B cell (primary cell): ENCODE data around the gene S100A10. TPM values are rescaled to one million over a fixed set of nuclear protein-coding genes. Genes with fewer than 3 reads are reported as not detected.

Experiments used
- ATAC-seq: fragments of 200-7000 bp; cut with Tn5 transposase; one replicate; pipeline ENCODE4 v1.10.0; 2021; ENCODE audit warnings: low read depth, mild to moderate bottlenecking, moderate number of reproducible peaks, moderate library complexity
- CTCF ChIA-PET: fragments of 350-600 bp; sonication (Branson Sonifier 250); formaldehyde crosslinking; loops from one replicate; lab custom pipeline; 2021; ENCODE audit warnings: antibody characterized with exemption, inconsistent platforms; lab: Charles Lee
- POLR2A ChIA-PET: fragments of 350-600 bp; sonication (Branson Sonifier 250); formaldehyde crosslinking; loops from one replicate; lab custom pipeline; 2021; ENCODE audit warnings: antibody characterized with exemption; lab: Charles Lee
- DNase-seq: peaks from one replicate; pipeline ENCODE4 v3.0.0; 2013
- H2AFZ ChIP-seq: 2 replicates; pipeline ENCODE4 v1.6.1; 2012; ENCODE audit warnings: mild to moderate bottlenecking, low read depth, low read length; ENCODE audit not compliant: insufficient read depth, poor library complexity, severe bottlenecking
- H3K27ac ChIP-seq, 2 donors: 1 replicate in 1 of 2; 2 replicates in 1 of 2; pipeline ENCODE4 v1.5.1; 2012 to 2013; ENCODE audit warnings: low read length in 2 of 2, mild to moderate bottlenecking in 2 of 2, moderate library complexity in 1 of 2
- H3K27me3 ChIP-seq, 4 experiments: fragments of 200-600 bp in 1 of 4; sonication (generic) in 1 of 4; replicated peaks in 1 of 4; 1 replicate in 2 of 4; 2 replicates in 2 of 4; pipeline versions ENCODE4 v1.6.1 to v1.7.0; 2013 to 2016; ENCODE audit warnings: low read length in 3 of 4, mild to moderate bottlenecking in 2 of 4, mixed read lengths in 1 of 4, moderate library complexity in 1 of 4; ENCODE audit not compliant: insufficient read depth in 4 of 4, control insufficient read depth in 3 of 4; ENCODE audit errors: control extremely low read depth in 1 of 4
- H3K36me3 ChIP-seq, 2 experiments: replicated peaks in 1 of 2; 1 replicate in 1 of 2; 2 replicates in 1 of 2; pipeline versions ENCODE4 v1.6.1 to v1.7.1; 2013; ENCODE audit warnings: low read length in 1 of 2; ENCODE audit not compliant: insufficient read depth in 2 of 2, control insufficient read depth in 1 of 2; ENCODE audit errors: control extremely low read depth in 1 of 2, extremely low read depth in 1 of 2
- H3K4me1 ChIP-seq, 2 donors: fragments of 200-600 bp in 1 of 2; sonication (generic) in 1 of 2; 1 replicate in 1 of 2; 2 replicates in 1 of 2; pipeline versions ENCODE4 v1.5.1 to v1.6.1; 2013 to 2017; ENCODE audit warnings: low read length in 2 of 2; ENCODE audit not compliant: control insufficient read depth in 2 of 2, insufficient read depth in 2 of 2
- H3K4me2 ChIP-seq: replicated peaks from 2 replicates; pipeline ENCODE3; 2012; ENCODE audit warnings: mild to moderate bottlenecking, low read depth, low read length; ENCODE audit not compliant: poor library complexity, severe bottlenecking
- H3K4me3 ChIP-seq, 5 experiments: fragments of 200-600 bp in 1 of 5; sonication (generic) in 1 of 5; 1 replicate in 3 of 5; 2 replicates in 2 of 5; pipeline versions ENCODE4 v1.5.1 to v1.7.0; 2011 to 2016; ENCODE audit warnings: low read length in 4 of 5, mild to moderate bottlenecking in 4 of 5, low read depth in 2 of 5, control low read depth in 1 of 5, moderate library complexity in 1 of 5; ENCODE audit not compliant: insufficient read depth in 1 of 5; ENCODE audit errors: control extremely low read depth in 1 of 5, extremely low read depth in 1 of 5
- H3K79me2 ChIP-seq: fragments of 200-600 bp; sonication (generic); one replicate; pipeline ENCODE4 v1.6.0; 2016; ENCODE audit warnings: low read length; ENCODE audit not compliant: control insufficient read depth, insufficient read depth
- H3K9ac ChIP-seq: fragments of 200-600 bp; sonication (generic); 2 replicates; pipeline ENCODE4 v1.6.1; 2017; ENCODE audit warnings: mild to moderate bottlenecking, low read length, moderate library complexity
- H3K9me3 ChIP-seq, 3 donors: one replicate each; pipeline versions ENCODE4 v1.6.1 to v1.7.1; 2013; ENCODE audit warnings: low read length in 2 of 3; ENCODE audit not compliant: control insufficient read depth in 2 of 3, insufficient read depth in 1 of 3; ENCODE audit errors: control extremely low read depth in 1 of 3
- H4K20me1 ChIP-seq: 2 replicates; pipeline ENCODE4 v1.6.0; 2012; ENCODE audit warnings: mild to moderate bottlenecking, low read length; ENCODE audit not compliant: insufficient read depth, control insufficient read depth, poor library complexity, severe bottlenecking
- H3K27ac Mint-ChIP-seq: one replicate; pipeline ENCODE4 v1.8.0; 2021; ENCODE audit warnings: mixed read lengths
- H3K27me3 Mint-ChIP-seq: one replicate; pipeline ENCODE4 v1.8.0; 2021; ENCODE audit warnings: mixed read lengths
- H3K4me1 Mint-ChIP-seq: one replicate; pipeline ENCODE4 v1.8.0; 2021; ENCODE audit warnings: mixed read lengths
- H3K4me3 Mint-ChIP-seq: one replicate; pipeline ENCODE4 v1.8.0; 2021; ENCODE audit warnings: mixed read lengths
- H3K9me3 Mint-ChIP-seq: one replicate; pipeline ENCODE4 v1.8.0; 2022; ENCODE audit warnings: mixed read lengths; ENCODE audit not compliant: insufficient read depth
- CTCF ChIP-seq: fragments of 200-600 bp; IDR thresholded peaks from one replicate; pipeline ENCODE4 v1.8.0; 2022; ENCODE audit warnings: antibody characterized with exemption, mild to moderate bottlenecking
- EZH2 ChIP-seq: IDR thresholded peaks from 2 replicates; pipeline ENCODE4 v1.6.1; 2012; ENCODE audit warnings: borderline replicate concordance, low read depth, mild to moderate bottlenecking, moderate library complexity, low read length; ENCODE audit not compliant: insufficient read depth, poor library complexity, severe bottlenecking
- WGBS: methylation state at CpG from one replicate; pipeline ENCODE4 v1.1.5; 2013; ENCODE audit warnings: missing lambda C conversion rate; ENCODE audit not compliant: insufficient coverage; 5-methylcytosine and 5-hydroxymethylcytosine counted together
- intact Hi-C: fragments of 100-400 bp; cut with micrococcal nuclease; formaldehyde crosslinking; loops from one replicate; pipeline ENCODE4 v1.10.0; 2022
- polyA plus RNA-seq: library from polyadenylated mRNA; depleted of rRNA; stranded (reverse); fragments of >200 nt; gene quantifications from 2 replicates; pipeline ENCODE4 v1.2.3, GENCODE V29; 2012
- total RNA-seq, 2 donors: library from RNA; stranded (reverse); fragments of 120-200 nt in 1 of 2; gene quantifications; 1 replicate in 1 of 2; 2 replicates in 1 of 2; pipeline versions ENCODE4 v1.2.3 to v1.2.4, GENCODE V29; 2013 to 2022

S100A10 gene
- total and polyA plus RNA-seq, 2 donors (not counting 1 experiment from before 2014, with no cell fraction given) = 38.0 to 47.1 TPM

GRCh38 chr1:151968791-151969399 lies 24.8 kb downstream of the S100A10 start:
- ChIA-PET POLR2A (interaction anchor here (1.4 kb wide), 1 partner anchor 48 kb away, joined by 4 read pairs; no protein-coding TSS in a partner anchor), CTCF (interaction anchor here (1.3 to 14.2 kb wide), 11 partner anchors 8 to 489 kb away, joined by 3 to 307 read pairs (median 6); partner anchors contain the start of gene S100A10)
- no peak overlapping the region for H3K27ac ChIP-seq
- H2AFZ ChIP-seq = no peak overlapping the region
- Mint-ChIP-seq H3K4me1 (peaks cover 7% of the 10 kb centered on the region), H3K9me3 (no peaks in the 10 kb centered on the region), H3K27me3 (peaks cover 20% of the 10 kb centered on the region), H3K27ac (no peak overlapping the region), H3K4me3 (no peak overlapping the region)
- no peaks in the 10 kb centered on the region for H3K9me3 ChIP-seq
- no peaks in the 10 kb centered on the region for H3K36me3 ChIP-seq
- TF ChIP-seq CTCF = no peak
- no peak for TF ChIP-seq EZH2
- WGBS = 88% methylated on average over 2 of the region's 3 CpGs
- H3K27me3 ChIP-seq = peaks cover 0 to 7% (median 3%) of the 10 kb centered on the region in 4 experiments
- intact Hi-C loops = loop anchor here (1.0 kb wide), 3 partner anchors 28 to 35 kb away; no protein-coding TSS in a partner anchor
- H3K79me2 ChIP-seq = no peaks in the 10 kb centered on the region
- ATAC-seq = no peak
- no peak for DNase-seq
- no peak overlapping the region for H3K4me3 ChIP-seq
- peaks cover 0 to 7% of the 10 kb centered on the region in 2 donors for H3K4me1 ChIP-seq
- no peaks in the 10 kb centered on the region for H4K20me1 ChIP-seq
- H3K9ac ChIP-seq = no peak overlapping the region
- no peak overlapping the region for H3K4me2 ChIP-seq

- 41% methylated on average over 4 of the region's 4 CpGs for WGBS
- Histone ChIP-seq H3K4me2 (peak overlapping the region; percentile 21), H3K9ac (no peak overlapping the region), H2AFZ (no peak overlapping the region), H3K9me3 (no peaks in the 10 kb centered on the region), H3K27me3 (peaks cover 0 to 7% (median 4%) of the 10 kb centered on the region in 4 experiments), H3K4me1 (peaks cover 0 to 7% of the 10 kb centered on the region in 2 donors), H3K79me2 (no peaks in the 10 kb centered on the region), H3K27ac (no peak overlapping the region), H3K4me3 (no peak overlapping the region), H4K20me1 (no peaks in the 10 kb centered on the region), H3K36me3 (no peaks in the 10 kb centered on the region)
- Mint-ChIP-seq H3K4me1 (peaks cover 7% of the 10 kb centered on the region), H3K27ac (no peak overlapping the region), H3K9me3 (no peaks in the 10 kb centered on the region), H3K27me3 (peaks cover 18% of the 10 kb centered on the region), H3K4me3 (no peak overlapping the region)
- ATAC-seq (peak; percentile 78), DNase-seq (peak; percentile 76)
- ChIA-PET POLR2A (interaction anchor here (1.4 kb wide), 1 partner anchor 47 kb away, joined by 4 read pairs; no protein-coding TSS in a partner anchor), CTCF (interaction anchor here (0.6 to 14.2 kb wide), 22 partner anchors 9 to 490 kb away, joined by 3 to 307 read pairs (median 6); partner anchors contain the start of genes S100A10 and THEM4)
- no peak for TF ChIP-seq EZH2
- peak; percentile 79 for TF ChIP-seq CTCF
- intact Hi-C loops = loop anchor here (1.0 kb wide), 3 partner anchors 29 to 34 kb away; no protein-coding TSS in a partner anchor
Measured at GRCh38 chr1:151968058-151968457, 25.6 kb downstream of the S100A10 start.
